Erythroblast (primary cell): ENCODE results near the gene MCM9.

Experiments used
- GATA1 ChIP-seq: IDR thresholded peaks from 2 replicates; pipeline ENCODE4 v1.6.1; 2011; ENCODE audit warnings: low read depth, mild to moderate bottlenecking, control low read depth, low read length, moderate library complexity
- POLR2A ChIP-seq: IDR thresholded peaks from 2 replicates; pipeline ENCODE4 v1.6.1; 2011; ENCODE audit warnings: mild to moderate bottlenecking, low read length

DNA sequence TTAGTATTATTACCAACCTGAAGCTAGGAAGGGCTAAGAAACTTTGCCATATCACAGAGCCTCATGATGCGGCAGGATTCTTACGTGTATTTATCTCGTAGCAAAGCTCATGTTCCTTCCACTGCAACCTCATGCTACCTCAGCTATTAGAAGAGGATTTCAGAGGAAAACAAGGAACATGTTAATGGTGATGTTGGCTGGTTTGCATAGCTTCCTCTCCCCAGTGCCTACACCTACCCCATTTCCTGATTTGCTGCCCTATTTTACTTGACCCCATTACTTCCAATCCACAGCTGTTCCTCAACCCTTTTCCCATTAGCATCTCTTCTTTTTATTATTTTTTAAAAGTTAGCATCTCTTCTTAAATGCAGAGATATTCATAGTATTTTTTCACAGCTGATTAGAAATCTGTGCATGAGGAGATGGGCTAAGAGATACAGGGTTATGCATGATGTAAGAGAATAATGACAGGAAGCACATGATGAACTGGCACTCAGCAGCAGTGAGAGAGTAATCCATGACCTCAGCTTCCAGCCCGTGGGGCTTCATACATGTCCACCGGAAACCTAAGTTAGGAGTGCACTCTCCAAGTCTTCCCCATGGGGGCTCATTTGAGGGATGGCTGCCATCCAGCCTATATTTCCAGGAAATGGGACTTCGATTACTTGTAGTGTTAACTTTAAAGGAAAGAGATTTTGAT is 147.1 kb downstream of the MCM9 start:
- TF ChIP-seq POLR2A, result no peak
- TF ChIP-seq GATA1, result no peak
